ENCODE measurements around the gene ID1. TPM values are rescaled to one million over a fixed set of nuclear protein-coding genes. Genes with fewer than 3 reads are reported as not detected.

ID1 gene
- total and polyA plus RNA-seq, 10 of the 15 experiments (the other 5 are each of a cell fraction or from before 2014, with no cell fraction given) = 0.09 to 1.3 (median 0.47) TPM; not detected in 2

DNA sequence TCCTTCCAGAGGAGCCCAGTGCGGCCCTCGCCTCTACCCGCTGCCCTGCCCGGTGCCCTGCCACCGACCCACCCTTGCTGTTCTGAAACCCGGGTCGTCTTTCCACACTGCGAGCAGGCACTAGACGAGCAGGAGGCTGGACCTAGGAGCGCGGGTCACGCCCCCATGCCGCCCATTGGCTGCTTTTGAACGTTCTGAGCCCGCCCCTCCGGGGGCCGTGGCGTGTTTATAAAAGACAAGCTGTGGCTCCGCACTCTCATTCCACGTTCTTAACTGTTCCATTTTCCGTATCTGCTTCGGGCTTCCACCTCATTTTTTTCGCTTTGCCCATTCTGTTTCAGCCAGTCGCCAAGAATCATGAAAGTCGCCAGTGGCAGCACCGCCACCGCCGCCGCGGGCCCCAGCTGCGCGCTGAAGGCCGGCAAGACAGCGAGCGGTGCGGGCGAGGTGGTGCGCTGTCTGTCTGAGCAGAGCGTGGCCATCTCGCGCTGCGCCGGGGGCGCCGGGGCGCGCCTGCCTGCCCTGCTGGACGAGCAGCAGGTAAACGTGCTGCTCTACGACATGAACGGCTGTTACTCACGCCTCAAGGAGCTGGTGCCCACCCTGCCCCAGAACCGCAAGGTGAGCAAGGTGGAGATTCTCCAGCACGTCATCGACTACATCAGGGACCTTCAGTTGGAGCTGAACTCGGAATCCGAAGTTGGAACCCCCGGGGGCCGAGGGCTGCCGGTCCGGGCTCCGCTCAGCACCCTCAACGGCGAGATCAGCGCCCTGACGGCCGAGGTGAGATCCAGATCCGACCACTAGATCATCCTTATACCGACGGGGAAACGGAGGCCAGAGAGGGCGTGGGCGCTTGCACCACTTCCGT is at the start of gene ID1 (continued):
- peak; percentile 75 for TF ChIP-seq NKRF (conservative IDR thresholded peaks at IDR 0.05)
- TF ChIP-seq, protein P1, sequence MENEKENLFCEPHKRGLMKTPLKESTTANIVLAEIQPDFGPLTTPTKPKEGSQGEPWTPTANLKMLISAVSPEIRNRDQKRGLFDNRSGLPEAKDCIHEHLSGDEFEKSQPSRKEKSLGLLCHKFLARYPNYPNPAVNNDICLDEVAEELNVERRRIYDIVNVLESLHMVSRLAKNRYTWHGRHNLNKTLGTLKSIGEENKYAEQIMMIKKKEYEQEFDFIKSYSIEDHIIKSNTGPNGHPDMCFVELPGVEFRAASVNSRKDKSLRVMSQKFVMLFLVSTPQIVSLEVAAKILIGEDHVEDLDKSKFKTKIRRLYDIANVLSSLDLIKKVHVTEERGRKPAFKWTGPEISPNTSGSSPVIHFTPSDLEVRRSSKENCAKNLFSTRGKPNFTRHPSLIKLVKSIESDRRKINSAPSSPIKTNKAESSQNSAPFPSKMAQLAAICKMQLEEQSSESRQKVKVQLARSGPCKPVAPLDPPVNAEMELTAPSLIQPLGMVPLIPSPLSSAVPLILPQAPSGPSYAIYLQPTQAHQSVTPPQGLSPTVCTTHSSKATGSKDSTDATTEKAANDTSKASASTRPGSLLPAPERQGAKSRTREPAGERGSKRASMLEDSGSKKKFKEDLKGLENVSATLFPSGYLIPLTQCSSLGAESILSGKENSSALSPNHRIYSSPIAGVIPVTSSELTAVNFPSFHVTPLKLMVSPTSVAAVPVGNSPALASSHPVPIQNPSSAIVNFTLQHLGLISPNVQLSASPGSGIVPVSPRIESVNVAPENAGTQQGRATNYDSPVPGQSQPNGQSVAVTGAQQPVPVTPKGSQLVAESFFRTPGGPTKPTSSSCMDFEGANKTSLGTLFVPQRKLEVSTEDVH (IDR thresholded peaks at IDR 0.05; ENCODE audit: low read depth, partially characterized antibody) = no peak
- peak; percentile 70 for TF ChIP-seq SP1 (IDR thresholded peaks at IDR 0.05; ENCODE audit: low read depth, low read length)
- TF ChIP-seq EGR1 (IDR thresholded peaks at IDR 0.05; ENCODE audit: borderline replicate concordance in 1 of 2, low read depth in 2 of 2, low read length in 2 of 2) = 0 out of 3 replicates have a peak, but pooled peaks of 1 of the 2 experiments have one; percentile 14
- TF ChIP-seq NR2C2 (IDR thresholded peaks at IDR 0.05; ENCODE audit: borderline replicate concordance, control insufficient read depth, insufficient read length, low read depth) = no peak
- TF ChIP-seq HDGF (IDR thresholded peaks at IDR 0.05) = no peak
- 0 out of 3 replicates have a peak, but pooled peaks have one; percentile 11 for TF ChIP-seq POU2F2 (IDR thresholded peaks at IDR 0.05; ENCODE audit: borderline replicate concordance, low read depth, low read length)
- TF ChIP-seq BHLHE40 (IDR thresholded peaks at IDR 0.05; ENCODE audit: borderline replicate concordance in 1 of 2, low read depth in 2 of 2, low read length in 1 of 2) = 0 out of 4 replicates have a peak, but pooled peaks of 1 of the 2 experiments have one; percentile 9
- peak; percentile 54; the same call in 1 of the 2 replicates for TF ChIP-seq MXI1 (IDR thresholded peaks at IDR 0.05; ENCODE audit: low read depth, low read length)
- TF ChIP-seq BRCA1 (IDR thresholded peaks at IDR 0.05; ENCODE audit: low read depth, low read length) = no peak
- TF ChIP-seq ZBTB11 (CRISPR knock-in tag; IDR thresholded peaks at IDR 0.05) = no peak
- TF ChIP-seq CREM (IDR thresholded peaks at IDR 0.05; ENCODE audit: low read depth) = no peak
- no peak for TF ChIP-seq SPI1 (IDR thresholded peaks at IDR 0.05; ENCODE audit: borderline replicate concordance, insufficient read depth, low read depth, low read length)
- no peak for TF ChIP-seq RBBP5 (conservative IDR thresholded peaks at IDR 0.05)
- TF ChIP-seq ZNF274 (IDR thresholded peaks at IDR 0.05; ENCODE audit: insufficient read depth, insufficient read length) = no peak
- 0 out of 2 replicates have a peak, but pooled peaks have one; percentile 50 for TF ChIP-seq PAX5 (IDR thresholded peaks at IDR 0.05; ENCODE audit: borderline replicate concordance, low read depth, low read length)
- 0 out of 2 replicates have a peak, but pooled peaks have one; percentile 11 for TF ChIP-seq BACH1 (IDR thresholded peaks at IDR 0.05; ENCODE audit: borderline replicate concordance)
- no peak for TF ChIP-seq MYC (IDR thresholded peaks at IDR 0.05; ENCODE audit: insufficient read depth, insufficient read length, insufficient replicate concordance, low read length, severe bottlenecking)
- TF ChIP-seq DPF2 (IDR thresholded peaks at IDR 0.05) = 0 out of 2 replicates have a peak, but pooled peaks have one; percentile 29
